HG02970 (cell line): ENCODE measurements around the gene LRRC27.
A peak's percentile ranks its signal among the peaks of the same experiment; 100 is the strongest.
"Not testable (repeated sequence)": the region's sequence is repeated elsewhere in the genome, so short reads cannot be mapped to it uniquely, and the experiment has no call there.

ENCODE experiments used
- ATAC-seq: cut with Tn5 transposase; IDR thresholded peaks from one replicate; pipeline ENCODE4 v1.9.1; 2021; ENCODE audit warnings: mild to moderate bottlenecking, moderate library complexity, moderate number of reproducible peaks; ENCODE audit not compliant: unreplicated experiment, low FRiP score

LRRC27 gene

GRCh38 chr10:132313865-132314264, 18.1 kb upstream of the LRRC27 start:
- no peak for ATAC-seq

- ATAC-seq = no peak
Measured at GRCh38 chr10:132314336-132314735, 17.7 kb upstream of the LRRC27 start.

DNA sequence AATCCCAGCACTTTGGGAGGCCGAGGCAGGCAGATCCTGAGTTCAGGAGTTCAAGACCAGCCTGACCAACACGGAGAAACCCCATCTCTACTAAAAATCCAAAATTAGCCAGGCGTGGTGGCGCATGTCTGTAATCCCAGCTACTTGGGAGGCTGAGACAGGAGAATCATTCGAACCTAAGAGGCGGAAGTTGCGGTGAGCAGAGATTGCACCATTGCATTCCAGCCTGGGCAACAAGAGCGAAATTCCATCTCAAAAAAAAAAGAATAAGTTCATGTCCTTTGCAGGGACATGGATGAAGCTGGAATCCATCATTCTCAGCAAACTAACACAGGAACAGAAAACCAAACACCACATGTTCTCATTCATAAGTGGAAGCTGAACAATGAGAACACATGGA, 17.1 kb upstream of the LRRC27 start:
- not testable (repeated sequence) for ATAC-seq

- no peak for ATAC-seq
Measured at GRCh38 chr10:132316133-132316532, 15.9 kb upstream of the LRRC27 start.

DNA sequence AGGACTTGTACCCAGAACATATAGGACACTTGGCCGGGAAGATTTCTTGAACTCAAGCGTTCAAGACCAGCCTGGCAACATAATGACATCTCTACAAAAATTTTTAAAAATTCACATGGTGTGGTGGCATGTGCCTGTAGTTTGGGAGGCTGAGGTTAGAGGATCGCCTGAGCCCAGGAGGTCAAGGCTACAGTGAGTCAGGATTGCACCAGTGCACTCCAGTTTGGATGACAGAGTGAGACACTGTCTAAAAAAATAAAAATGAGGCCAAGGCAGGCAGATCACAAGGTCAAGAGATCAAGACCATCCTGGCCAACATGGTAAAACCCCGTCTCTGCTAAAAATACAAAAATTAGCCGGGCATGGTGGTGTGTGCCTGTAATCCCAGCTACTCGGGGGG, 14.5 kb upstream of the LRRC27 start:
- not testable (repeated sequence) for ATAC-seq

DNA sequence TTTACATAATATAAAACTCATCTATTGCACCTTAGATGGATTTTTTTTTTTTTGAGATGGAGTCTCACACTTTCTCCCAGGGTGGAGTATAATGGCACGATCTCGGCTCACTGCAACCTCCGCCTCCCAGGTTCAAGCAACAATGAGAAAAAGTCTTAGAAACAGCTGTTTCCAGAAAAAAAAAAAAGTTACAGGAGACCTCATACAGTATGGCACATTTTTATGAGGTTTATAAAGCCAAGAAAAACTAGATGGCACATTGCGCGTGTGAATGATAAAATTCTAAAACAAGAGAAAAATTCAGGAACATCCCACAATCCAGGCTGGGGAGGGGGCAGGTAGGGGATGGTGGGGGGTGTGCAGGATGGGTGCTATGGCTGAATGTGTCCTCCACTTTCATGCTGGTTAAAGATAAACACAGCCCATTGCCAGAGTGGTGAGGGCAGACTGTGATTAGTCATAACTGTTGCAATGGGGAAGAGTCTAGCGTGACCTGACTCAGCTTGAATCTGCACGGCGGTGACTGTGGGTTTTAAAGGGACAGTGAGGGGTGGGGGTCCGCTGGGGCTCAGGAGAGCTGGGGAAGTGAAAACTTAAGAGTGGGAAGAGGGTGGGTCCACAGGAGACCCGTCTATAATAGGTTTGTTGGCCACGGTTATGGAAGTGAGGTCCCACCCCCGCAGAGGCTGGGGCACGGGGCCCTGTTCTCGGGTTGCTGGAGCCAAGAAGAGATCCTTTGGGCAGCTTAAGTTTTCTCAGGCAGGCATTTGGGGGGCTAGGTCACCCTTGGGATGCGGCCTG, 11.9 kb upstream of the LRRC27 start:
- peak; percentile 94 for ATAC-seq

DNA sequence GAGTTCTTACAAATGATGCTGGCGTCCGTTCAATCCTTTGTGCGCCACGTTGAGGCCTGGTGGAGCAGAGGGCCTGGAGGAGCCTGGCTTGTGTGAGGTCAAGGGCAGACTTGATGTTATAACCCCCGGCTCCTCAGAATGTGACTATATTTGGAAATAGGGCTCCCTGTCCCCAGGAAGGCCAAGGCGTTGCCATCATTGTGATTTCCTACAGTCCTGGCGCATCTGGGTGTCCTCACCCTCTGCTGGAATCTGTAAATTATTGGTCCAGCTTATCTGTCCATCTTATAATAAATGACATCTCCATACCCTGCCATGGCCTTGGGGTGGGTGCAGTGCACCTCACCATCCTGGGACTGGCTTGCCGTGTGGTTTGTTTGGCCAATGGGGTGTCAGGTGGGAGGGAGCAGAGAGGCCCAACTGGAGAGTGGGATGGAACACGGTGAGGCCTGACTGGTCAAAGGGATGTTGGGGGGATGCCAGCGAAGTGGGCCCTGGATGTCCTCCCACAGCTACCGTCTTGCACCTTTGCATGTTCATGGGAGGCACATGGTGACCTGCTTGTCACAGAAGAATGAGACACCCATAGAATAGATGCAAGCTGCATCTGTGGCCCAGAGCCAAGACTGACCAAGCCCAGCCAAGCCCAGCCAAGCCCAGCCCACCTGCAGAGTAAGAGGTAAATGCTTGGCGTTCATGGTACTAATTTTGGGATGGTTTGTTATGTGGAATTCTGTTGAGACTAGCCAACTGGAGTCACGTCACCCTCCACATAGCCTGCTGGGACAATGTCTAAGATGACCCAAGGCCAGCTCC, 11.1 kb upstream of the LRRC27 start:
- ATAC-seq = no peak

DNA sequence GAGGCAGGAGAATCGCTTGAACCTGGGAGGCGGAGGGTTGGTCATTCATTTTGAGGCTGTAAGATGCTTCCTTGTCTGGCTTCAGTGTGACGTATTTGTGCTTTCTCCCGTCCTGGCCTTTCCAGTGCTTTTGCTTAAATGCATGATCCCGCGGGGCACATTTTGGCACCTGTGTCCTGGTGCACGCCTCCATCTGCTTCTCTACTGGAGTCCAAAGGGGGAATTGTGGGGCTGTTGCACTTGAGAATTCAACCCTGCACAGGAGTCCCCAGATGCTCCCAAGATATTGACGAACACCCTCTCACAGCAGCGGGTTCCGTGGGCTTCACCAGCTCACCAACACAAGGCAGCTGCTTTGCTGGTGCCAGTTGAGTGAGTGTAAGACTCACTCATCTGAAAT, 10.3 kb upstream of the LRRC27 start:
- ATAC-seq = no peak

GRCh38 chr10:132322586-132323048, 9.4 kb upstream of the LRRC27 start:
- no peak for ATAC-seq

DNA sequence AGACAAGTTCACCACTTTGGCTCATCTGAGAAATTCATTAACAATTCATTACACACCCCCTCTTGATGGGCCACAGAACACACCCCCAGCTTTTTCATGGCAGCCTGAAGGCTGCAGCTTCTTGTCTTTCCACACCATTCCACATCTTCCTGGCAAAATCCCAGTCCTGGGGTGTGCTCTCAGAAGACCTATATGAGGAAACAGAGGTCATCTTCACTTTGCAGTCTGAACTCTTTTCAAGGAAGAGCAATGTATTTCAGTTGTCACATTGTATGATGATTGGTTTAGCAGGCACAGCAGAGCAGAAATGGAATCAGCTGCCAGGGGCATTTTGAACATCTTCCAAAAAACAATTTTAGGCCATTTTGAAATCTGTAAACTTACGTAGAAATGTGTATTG, 7.8 kb upstream of the LRRC27 start:
- ATAC-seq = no peak

- no peak for ATAC-seq
Measured at GRCh38 chr10:132326344-132326889, 5.6 kb upstream of the LRRC27 start.

DNA sequence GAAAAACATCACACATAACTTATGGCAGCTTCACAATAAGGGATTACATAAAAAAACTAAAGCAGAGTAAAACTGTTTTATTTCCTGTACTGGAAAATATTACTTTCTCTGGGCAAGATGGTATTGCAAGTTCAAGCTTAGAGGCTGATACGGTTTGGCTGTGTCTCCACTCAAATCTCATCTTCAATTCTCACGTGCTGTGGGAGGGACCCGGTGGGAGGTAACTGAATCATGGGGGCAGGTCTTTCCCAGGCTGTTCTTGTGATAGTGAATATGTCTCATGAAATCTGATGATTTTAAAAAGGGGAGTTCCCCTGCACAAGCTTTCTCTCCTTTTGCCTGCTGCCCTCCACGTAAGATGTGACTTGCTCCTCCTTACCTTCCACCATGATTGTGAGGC, 5.1 kb upstream of the LRRC27 start:
- ATAC-seq = no peak

DNA sequence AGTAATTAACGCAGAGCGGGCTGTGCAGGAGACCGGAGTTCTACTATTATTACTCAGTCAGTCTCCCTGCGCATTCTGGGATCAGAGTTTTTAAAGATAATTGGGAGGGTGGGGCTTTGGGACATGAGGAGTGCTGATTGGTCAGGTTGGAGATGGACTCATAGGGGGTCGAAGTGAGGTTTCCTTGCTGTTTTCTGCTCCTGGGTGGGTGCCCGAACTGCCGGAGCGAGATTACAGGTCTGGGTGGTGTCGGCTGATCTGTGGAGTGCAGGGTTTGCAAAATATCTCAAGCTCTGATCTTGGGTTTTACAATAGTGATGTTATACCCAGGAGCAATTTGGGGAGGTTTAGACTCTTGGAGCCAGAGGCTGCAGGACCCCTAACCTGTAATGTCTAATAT, 3.9 kb upstream of the LRRC27 start:
- ATAC-seq = no peak

DNA sequence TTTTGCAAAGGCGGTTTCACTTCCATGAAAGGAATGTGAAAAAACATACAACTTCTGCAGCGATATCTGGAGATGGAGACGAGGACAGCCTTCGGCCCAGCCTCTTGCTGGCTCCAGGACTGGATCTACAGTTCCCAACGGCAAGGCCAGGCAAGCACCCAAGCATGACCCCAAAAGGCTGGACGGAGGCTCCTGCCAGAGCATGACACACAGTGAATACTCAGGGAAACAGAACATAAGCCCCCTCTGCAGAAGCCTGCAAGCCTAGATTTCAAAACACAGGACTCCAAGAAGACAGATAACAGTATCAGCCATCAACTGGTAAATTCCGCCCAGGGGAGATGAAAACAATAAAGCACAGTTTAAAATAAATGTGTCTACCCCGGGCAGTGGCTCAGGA, 3.3 kb upstream of the LRRC27 start:
- no peak for ATAC-seq

DNA sequence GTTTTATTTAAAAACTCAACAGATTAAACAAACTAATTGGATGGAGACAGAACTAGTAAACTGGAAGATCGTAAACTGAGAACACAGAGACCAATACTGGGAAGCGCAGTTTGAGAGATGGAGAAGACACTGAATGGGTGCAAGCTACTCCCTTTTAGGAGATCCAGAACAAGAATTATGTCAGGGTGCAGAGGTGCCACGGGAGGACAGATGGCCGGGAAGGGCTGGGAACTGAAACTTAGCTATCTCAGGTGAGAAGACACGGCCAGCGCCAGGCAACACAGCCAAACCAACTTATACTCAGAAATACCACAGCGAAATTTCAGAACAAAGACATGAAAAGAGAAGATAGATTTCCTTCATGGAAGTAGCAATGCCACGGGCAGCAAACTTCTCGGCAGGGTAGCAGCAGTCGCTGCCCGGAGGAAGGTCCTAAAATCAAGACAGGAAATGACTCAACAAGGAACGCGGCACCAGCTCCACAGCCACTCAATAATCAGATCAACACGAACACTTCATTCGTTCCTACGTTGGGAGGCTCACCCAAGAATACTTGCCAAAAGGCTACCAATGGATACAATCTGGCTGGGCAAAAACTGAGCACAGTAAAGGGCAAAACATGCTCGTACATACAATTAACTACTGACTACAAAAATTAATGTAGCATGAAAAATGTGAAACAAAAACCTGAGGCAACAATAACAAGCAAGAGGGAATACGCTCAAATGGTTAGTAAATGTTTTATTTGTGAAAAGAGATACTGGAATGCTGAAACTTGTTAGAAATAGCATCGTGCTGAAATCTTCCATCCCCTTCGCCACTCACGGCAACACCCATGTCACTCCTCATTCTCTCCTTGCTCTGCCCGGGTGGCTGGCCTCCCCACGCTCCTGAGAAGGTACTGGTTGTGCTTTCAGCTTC, 2.2 kb upstream of the LRRC27 start:
- no peak for ATAC-seq

DNA sequence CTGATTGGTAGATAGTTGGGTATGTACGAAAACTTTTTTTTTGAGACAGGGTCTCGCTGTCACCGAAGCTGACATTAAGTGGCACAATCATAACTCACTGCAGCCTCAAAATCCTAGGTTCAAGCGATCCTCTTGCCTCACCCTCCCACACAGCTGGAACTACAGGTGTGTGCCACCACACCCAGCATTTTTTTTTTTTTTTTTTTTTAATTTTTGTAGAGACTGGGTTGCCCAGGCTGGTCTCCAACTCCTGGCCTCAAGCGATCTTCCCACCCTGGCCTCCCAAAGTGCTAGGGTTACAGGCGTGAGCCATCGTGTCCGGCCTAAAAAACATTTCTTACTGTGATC, 1.5 kb upstream of the LRRC27 start:
- no peak for ATAC-seq

DNA sequence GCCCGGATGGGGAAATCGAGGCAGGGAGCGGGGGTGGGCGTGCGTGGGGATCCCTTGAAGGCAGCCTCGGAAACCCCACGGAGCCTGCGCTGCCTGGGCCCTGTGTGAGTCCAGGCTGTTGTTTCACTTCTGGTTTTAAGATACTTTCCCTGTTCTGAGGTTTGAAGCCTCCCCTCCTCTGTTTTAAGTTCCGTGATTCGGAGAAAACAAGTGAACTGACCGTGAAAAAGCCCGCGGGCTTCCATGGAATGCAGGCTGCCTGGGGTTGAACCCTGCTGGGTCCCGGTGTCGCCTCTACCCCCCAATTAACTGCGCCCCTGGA, 401 bp downstream of the LRRC27 start:
- peak; percentile 27 for ATAC-seq

- no peak for ATAC-seq
Measured at GRCh38 chr10:132333386-132333785, 1.4 kb downstream of the LRRC27 start.

DNA sequence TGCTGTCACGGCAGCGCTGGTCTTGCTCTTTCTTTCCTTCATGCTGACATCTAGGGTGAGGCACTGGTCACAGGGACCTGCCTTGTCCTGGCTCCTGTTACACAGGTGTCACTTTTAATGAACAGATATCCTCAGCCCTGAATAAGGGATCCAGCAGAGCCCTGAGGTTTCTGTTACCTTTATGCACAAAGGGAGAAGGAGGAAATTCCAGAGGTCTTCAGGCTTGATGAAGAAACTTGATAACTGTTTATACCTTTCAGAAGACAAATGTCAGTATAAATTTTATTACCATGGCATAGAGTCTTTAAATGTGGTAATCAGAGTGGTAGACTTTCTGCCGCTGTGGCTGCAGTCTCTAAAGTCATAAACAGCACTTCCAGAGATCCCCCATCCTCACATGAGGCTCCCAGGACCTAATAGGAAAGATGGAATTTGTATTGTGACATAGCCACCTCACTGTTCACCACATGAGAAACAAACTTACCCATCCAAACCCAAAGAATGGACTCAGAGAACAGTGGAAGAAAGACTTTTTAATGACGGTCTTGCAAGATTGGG, 2.7 kb downstream of the LRRC27 start:
- ATAC-seq = no peak
